Panc1 (cell line): Measurements from ENCODE around the gene RILPL1. TPM values are rescaled to one million over a fixed set of nuclear protein-coding genes. Genes with fewer than 3 reads are reported as not detected.

Experiments
- ATAC-seq: fragments of 200-7000 bp; cut with Tn5 transposase; 2 replicates; pipeline ENCODE4 v1.9.1; 2020; ENCODE audit warnings: mild to moderate bottlenecking, moderate library complexity
- BruUV-seq: library from RNA; stranded (reverse); fragments of 400-500 nt; replicated peaks from 2 replicates; lab custom pipeline; 2021; lab: Mats Ljungman, UMichigan
- CTCF ChIA-PET: fragments of 300-600 bp; sonication (Branson Sonifier 250); formaldehyde crosslinking; loops from one replicate; lab custom pipeline; 2022; ENCODE audit warnings: antibody characterized with exemption; lab: Charles Lee
- POLR2A ChIA-PET: fragments of 300-600 bp; sonication (Branson Sonifier 250); formaldehyde crosslinking; loops from one replicate; lab custom pipeline; 2022; ENCODE audit warnings: antibody characterized with exemption; lab: Charles Lee
- DNase-seq: peaks from one replicate; pipeline ENCODE4 v3.0.0-alpha.2; 2010; ENCODE audit warnings: low read depth, low spot score
- H3K27ac ChIP-seq: 2 replicates; pipeline ENCODE4 v1.5.1; 2011; ENCODE audit warnings: mild to moderate bottlenecking, low read length, inconsistent platforms
- H3K27me3 ChIP-seq: fragments of 200-500 bp; sonication (Bioruptor generic); 2 replicates; pipeline ENCODE4 v1.6.0; 2014; ENCODE audit warnings: low read length, inconsistent platforms; ENCODE audit not compliant: control insufficient read depth, insufficient read depth
- H3K36me3 ChIP-seq: fragments of 200-500 bp; sonication (Bioruptor generic); 2 replicates; pipeline ENCODE4 v1.5.1; 2014; ENCODE audit warnings: inconsistent platforms, mild to moderate bottlenecking, low read length, moderate library complexity; ENCODE audit not compliant: control insufficient read depth, insufficient read depth
- H3K4me1 ChIP-seq: 2 replicates; pipeline ENCODE4 v1.5.1; 2011; ENCODE audit warnings: inconsistent platforms, mild to moderate bottlenecking, low read length, moderate library complexity; ENCODE audit not compliant: control insufficient read depth, insufficient read depth
- H3K4me3 ChIP-seq, 2 experiments: 2 replicates each; pipeline ENCODE4 v1.5.1; 2011 to 2012; ENCODE audit warnings: low read depth in 2 of 2, low read length in 2 of 2, mild to moderate bottlenecking in 2 of 2, inconsistent platforms in 1 of 2, moderate library complexity in 1 of 2
- H3K9me3 ChIP-seq: fragments of 200-500 bp; sonication (Bioruptor generic); 2 replicates; pipeline ENCODE4 v1.5.1; 2014; ENCODE audit warnings: low read depth, mild to moderate bottlenecking, inconsistent platforms, low read length, moderate library complexity; ENCODE audit not compliant: control insufficient read depth, insufficient read depth
- POLR2AphosphoS5 ChIP-seq: IDR thresholded peaks from 2 replicates; pipeline ENCODE4 v1.6.1; 2012; ENCODE audit warnings: mild to moderate bottlenecking, low read depth, low read length, moderate library complexity
- SIN3A ChIP-seq: IDR thresholded peaks from 2 replicates; pipeline ENCODE4 v1.6.1; 2012; ENCODE audit warnings: low read depth, mild to moderate bottlenecking, low read length, moderate library complexity, borderline replicate concordance; ENCODE audit not compliant: insufficient read depth
- TCF7L2 ChIP-seq: IDR thresholded peaks from 2 replicates; pipeline ENCODE4 v1.6.1; 2011; ENCODE audit warnings: mild to moderate bottlenecking, low read depth, low read length, inconsistent platforms
- in situ Hi-C: cut with HindIII; loops from 2 replicates; pipeline ENCODE4 v1.10.0; 2016; ENCODE audit warnings: low sequenced_read_pairs, low pct_unique_long_range_greater_than_20kb
- intact Hi-C: fragments of 100-400 bp; cut with micrococcal nuclease; formaldehyde crosslinking; loops from one replicate; pipeline ENCODE4 v1.10.0; 2022; ENCODE audit not compliant: unreplicated experiment
- total RNA-seq: library from RNA; stranded (reverse); gene quantifications from one replicate; pipeline ENCODE4 v1.2.1, GENCODE V29; 2021; ENCODE audit not compliant: unreplicated experiment
- TF ChIP-seq, protein P1 (sequence below), 2 experiments: IDR thresholded peaks; 2 replicates each; pipeline ENCODE4 v1.6.1; 2011 to 2012; ENCODE audit warnings: low read depth in 2 of 2, control low read depth in 1 of 2, low read length in 1 of 2, mild to moderate bottlenecking in 1 of 2, moderate library complexity in 1 of 2; ENCODE audit not compliant: insufficient read depth in 1 of 2
- TF ChIP-seq, protein P2 (sequence below): fragments of 450-650 bp; IDR thresholded peaks from 2 replicates; pipeline ENCODE4 v1.5.1; 2017; ENCODE audit warnings: mild to moderate bottlenecking

Gene RILPL1
- total RNA-seq, 1 experiment from 2014 or later = 16.2 TPM

DNA sequence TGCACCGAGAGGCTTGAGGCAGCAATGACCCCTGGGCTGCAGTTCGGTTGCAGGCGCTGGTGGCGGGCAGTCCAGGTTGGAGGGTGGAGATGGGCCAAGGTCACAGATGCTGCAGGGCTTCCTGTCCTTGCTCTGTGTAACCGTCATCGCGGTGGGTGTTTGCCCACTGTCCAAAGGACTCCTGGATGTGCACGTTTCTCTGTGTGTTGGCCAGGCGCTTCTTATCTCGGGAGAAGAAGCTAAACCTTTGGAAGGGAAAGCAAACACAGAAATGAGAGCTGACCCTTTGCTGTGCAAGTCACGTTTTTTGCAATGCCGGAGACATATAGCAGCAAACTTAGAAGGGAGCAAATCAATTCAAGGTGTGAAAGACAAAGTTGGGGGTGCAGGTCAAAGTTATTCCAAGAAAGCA lies 61.1 kb downstream of the RILPL1 start:
- BruUV-seq = no TSS peak
- no peak for DNase-seq
- Histone ChIP-seq H3K27me3 (no peaks in the 10 kb centered on the region), H3K9me3 (no peaks in the 10 kb centered on the region), H3K27ac (no peak overlapping the region), H3K4me1 (no peaks in the 10 kb centered on the region), H3K4me3 (no peak overlapping the region), H3K36me3 (no peaks in the 10 kb centered on the region)
- in situ Hi-C loops (no loop called here), intact Hi-C loops (no loop called here)
- ATAC-seq = no peak
- CTCF ChIA-PET = no interaction called here
- no peak for TF ChIP-seq SIN3A
- no peak for TF ChIP-seq TCF7L2
- TF ChIP-seq, protein P1, sequence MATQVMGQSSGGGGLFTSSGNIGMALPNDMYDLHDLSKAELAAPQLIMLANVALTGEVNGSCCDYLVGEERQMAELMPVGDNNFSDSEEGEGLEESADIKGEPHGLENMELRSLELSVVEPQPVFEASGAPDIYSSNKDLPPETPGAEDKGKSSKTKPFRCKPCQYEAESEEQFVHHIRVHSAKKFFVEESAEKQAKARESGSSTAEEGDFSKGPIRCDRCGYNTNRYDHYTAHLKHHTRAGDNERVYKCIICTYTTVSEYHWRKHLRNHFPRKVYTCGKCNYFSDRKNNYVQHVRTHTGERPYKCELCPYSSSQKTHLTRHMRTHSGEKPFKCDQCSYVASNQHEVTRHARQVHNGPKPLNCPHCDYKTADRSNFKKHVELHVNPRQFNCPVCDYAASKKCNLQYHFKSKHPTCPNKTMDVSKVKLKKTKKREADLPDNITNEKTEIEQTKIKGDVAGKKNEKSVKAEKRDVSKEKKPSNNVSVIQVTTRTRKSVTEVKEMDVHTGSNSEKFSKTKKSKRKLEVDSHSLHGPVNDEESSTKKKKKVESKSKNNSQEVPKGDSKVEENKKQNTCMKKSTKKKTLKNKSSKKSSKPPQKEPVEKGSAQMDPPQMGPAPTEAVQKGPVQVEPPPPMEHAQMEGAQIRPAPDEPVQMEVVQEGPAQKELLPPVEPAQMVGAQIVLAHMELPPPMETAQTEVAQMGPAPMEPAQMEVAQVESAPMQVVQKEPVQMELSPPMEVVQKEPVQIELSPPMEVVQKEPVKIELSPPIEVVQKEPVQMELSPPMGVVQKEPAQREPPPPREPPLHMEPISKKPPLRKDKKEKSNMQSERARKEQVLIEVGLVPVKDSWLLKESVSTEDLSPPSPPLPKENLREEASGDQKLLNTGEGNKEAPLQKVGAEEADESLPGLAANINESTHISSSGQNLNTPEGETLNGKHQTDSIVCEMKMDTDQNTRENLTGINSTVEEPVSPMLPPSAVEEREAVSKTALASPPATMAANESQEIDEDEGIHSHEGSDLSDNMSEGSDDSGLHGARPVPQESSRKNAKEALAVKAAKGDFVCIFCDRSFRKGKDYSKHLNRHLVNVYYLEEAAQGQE (IDR thresholded peaks at IDR 0.05; ENCODE audit: insufficient read depth in 1 of 2, low read depth in 2 of 2, low read length in 1 of 2) = no peak
- TF ChIP-seq, protein P2, sequence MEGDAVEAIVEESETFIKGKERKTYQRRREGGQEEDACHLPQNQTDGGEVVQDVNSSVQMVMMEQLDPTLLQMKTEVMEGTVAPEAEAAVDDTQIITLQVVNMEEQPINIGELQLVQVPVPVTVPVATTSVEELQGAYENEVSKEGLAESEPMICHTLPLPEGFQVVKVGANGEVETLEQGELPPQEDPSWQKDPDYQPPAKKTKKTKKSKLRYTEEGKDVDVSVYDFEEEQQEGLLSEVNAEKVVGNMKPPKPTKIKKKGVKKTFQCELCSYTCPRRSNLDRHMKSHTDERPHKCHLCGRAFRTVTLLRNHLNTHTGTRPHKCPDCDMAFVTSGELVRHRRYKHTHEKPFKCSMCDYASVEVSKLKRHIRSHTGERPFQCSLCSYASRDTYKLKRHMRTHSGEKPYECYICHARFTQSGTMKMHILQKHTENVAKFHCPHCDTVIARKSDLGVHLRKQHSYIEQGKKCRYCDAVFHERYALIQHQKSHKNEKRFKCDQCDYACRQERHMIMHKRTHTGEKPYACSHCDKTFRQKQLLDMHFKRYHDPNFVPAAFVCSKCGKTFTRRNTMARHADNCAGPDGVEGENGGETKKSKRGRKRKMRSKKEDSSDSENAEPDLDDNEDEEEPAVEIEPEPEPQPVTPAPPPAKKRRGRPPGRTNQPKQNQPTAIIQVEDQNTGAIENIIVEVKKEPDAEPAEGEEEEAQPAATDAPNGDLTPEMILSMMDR = no peak
- no peak for TF ChIP-seq POLR2AphosphoS5
- POLR2A ChIA-PET = no interaction called here

- TF ChIP-seq POLR2AphosphoS5 = no peak
- TF ChIP-seq, protein P1 (IDR thresholded peaks at IDR 0.05; ENCODE audit: insufficient read depth in 1 of 2, low read depth in 2 of 2, low read length in 1 of 2) = no peak
- no peak for TF ChIP-seq SIN3A
- TF ChIP-seq TCF7L2 = no peak
- TF ChIP-seq, protein P2 = no peak
- Histone ChIP-seq H3K9me3 (no peaks in the 10 kb centered on the region), H3K36me3 (no peaks in the 10 kb centered on the region), H3K4me1 (no peaks in the 10 kb centered on the region), H3K27me3 (no peaks in the 10 kb centered on the region), H3K27ac (no peak overlapping the region), H3K4me3 (no peak overlapping the region)
- CTCF ChIA-PET = no interaction called here
- DNase-seq (no peak), ATAC-seq (no peak; the same call in 1 of the 2 replicates)
- in situ Hi-C loops (no loop called here), intact Hi-C loops (no loop called here)
- BruUV-seq = no TSS peak
- POLR2A ChIA-PET = no interaction called here
These were observed 62.0 kb downstream of the RILPL1 start for GRCh38 chr12:123471374-123472068.
